ENCODE measurements around the gene ETS1.

The ETS1 gene

DNA sequence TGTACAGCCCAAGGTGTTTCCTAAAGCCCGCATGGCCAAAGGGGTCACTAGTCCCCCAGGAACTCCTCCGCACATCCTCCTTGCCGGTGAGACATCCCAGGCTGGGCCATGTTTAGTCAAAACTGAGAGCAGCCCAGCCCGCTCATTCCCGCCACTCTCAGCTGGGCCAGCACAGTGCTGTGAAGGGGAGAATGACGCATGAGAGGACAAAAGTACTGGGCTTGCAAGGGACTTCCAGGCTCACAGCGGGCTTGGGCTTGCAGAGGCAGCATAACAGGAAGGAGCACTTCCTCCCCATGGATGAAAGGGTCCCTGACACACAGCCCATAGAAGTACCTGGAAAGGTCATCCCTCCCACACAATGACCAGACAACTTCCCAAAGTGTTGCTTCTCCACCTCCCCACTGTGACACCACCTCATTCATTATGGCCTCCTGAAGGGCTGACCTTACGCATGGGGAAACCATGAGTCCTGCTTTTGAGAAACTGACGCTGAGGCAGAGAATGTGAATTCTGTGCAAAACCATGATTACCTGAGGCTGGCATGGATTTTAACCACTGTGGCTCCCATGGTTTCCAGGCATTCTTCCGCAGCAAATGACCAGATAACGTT, 19.1 kb downstream of the ETS1 start:
- DNase-seq (ENCODE audit: low read depth in 2 of 2), result no peak

DNA sequence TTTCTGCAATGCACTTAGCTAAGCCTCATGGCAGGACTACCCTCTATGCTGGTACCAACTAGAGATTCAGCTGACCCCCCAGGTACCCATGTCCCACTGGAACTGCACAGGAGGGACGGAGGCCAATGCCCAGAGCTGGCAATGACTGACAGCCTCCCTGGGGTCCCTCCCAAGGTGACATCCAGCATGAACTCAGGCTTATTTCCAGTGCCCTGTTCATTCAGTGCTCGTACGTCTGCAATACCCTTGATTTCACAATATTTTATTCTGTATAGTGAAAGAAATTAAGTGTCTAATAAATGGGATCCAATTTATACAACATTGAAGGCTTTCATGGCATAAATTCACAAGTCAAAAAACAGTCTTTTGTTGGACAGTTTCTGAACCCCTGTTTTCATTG, 20.2 kb downstream of the ETS1 start:
- no peak for DNase-seq (ENCODE audit: low read depth in 2 of 2)

DNA sequence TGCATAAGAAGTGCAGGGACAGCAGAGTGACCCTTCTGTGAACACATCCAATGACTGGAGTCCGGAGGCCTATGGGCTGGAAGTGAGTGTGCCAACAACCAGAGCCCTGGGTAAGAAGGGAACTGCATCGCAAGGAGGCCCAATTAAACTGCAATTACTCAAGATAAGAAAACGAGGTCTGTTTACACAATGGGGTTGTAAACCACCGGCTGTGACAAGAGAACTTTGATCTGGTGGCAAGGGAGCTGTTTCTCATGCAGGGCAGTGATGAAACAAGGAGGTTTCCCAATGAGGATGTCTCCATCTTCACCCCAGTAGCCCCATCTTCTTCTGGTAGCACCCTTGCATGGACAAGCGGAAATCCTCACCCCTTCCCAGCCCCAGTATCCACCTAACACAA, 21.5 kb downstream of the ETS1 start:
- no peak for DNase-seq (ENCODE audit: low read depth in 2 of 2)

DNA sequence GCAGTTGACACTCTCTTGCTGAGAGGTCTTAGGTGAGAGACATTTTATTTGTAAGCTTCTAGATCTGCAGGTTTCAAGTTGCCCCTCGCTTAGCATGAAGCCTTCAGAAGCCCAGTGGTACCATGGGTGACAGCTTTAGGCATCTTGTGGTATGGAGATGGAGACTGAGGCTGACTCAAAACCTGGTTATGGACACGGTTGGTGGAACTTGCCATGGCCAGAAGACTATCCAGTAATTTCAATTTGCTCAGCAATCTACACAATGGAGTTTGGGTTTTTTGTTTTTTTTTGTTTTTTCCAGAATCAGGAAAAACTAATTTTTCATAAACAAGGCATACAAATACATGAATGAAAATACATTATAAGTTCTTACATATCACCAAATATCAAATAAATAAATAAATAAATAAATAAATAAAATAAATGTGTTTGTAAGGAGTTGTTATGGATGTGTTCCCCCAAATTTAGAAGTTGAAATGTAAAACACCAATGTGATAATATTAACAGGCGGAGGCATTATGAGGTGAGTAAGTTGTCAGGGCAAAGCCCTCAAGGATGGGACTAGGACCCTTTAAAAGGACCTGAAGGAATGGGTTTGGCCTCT, 22.6 kb downstream of the ETS1 start:
- DNase-seq (ENCODE audit: low read depth in 2 of 2), result no peak

DNA sequence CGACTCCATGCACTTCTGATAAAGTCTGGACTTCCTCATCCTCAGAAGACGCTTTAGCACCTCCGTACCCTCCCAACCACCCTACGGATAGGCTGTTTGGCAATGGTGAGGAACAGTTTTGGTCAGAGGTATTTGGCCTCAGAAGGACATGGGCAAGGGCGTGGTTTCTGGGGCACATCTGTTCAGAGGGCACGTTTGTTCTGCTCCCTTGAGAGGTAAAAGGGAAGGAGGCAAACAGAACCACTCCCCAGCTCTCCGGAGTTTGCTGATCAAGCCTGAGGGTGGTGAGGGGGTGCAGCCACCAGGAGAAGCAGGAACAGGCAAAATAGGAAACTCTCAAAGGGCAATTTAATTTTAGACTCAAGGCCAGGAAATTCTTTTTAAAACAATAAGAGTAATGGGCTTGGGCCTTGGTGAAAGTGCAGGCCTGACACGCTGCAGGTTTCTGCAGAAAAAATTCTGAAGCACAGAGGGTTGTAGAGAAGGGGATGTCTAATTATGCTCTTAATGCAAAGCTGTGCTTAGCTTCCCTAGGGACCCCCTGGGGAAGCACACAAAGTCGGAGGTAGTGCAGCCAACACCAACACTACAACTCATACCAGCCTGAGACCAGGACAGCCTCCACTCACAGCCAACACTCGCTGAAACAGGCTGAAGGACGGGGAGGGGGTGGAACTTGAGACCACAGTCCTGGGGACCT, 23.3 kb downstream of the ETS1 start:
- DNase-seq (ENCODE audit: low read depth in 2 of 2), result no peak

DNA sequence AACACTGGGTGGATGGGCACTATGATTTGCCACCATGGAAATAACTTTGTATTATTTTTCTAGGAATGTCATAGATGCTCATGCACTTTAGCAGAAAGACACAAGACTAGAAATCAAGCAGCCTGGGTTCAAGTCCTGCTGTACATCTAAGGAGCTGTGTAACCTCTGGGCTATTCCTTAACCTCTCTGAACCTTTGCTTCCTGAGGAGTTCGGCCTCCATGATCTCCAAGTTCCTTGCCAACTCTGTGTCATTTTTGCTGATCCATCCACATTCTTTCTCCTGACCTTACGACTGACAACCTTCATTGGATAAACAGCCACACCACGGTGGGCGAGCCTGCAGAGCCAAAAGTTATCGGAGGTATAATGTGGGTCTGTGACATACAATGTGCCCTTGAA, 24.1 kb downstream of the ETS1 start:
- DNase-seq (ENCODE audit: low read depth in 2 of 2), result no peak

DNA sequence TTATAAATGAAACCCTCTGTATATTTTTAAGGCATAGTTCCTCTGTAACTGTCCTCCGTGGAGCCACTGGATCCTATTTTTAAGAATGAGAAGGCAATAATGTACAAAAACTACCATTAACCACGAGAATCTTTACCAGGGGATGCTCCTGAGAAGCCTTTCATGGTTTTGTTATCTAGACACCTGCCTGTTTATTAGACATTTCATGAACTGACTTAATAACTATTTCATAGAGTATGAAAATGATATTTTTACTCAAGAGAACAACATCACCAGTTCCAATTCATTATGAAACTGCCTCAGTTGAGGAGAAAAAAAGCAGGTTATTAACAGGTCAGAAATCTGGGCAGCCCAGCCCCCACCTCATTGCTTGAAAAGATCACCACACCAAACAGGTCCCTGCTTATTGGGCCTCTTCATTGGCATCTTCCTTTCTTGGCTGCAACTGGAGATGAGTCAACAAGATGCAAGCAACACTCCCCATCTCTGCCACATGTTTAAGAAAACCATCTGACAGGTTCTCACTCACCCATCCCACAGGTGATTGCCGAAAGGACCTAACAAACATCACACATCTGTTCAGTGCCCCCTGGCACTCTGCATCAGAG, 27.8 kb downstream of the ETS1 start:
- DNase-seq (ENCODE audit: low read depth in 2 of 2), result no peak

DNA sequence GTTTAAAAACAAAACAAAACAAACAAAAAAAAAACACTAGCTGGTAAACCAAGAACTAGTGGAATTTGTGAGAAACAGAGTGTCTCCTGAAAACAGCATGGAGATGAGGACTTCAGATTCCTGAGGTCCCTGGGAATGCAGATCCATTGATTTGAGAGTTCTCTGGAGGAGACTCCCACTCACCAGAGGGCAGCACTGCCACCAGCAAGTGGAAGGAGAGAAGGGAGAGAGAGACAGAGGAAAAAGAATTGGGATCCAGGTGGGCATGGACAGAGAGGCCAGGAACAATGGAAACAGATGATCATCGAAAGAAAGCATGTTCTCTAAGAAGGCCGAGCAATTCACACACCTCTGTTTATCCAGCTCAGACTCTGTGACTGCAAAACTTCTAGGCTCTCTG, 31.8 kb downstream of the ETS1 start:
- DNase-seq (ENCODE audit: low read depth in 2 of 2), result no peak

DNA sequence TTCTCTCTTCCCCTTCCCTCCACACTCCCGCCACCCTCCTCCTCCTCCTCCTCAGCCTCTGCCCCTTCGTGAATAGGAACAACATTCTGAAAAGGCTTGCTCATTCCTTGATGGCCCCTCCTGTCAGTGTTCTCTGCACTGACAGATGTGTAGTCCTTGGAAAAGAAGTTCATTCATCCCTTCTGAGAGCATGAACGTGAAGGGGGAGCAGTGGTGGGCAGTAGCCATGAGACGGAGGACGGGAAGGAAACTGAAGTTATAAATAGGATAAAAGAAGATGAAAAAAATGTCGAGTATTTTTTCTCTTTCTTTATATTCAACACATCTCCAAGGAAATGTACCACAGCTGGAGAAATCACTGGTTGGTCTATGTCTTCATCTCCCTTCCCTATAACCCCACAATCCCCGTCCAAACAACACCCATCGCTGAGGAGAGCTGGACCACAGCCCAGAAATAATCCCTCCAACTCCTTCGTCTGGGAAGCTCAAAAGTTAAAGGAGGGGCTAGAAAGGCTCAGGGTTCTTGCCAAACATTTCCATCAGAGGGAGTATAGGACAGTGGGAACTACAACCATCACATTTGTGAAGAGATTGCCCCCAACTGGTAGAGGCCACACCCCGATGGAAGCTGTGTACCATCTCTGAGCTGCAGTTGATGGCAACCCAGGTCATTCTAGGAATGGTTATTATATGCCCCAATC, 33.5 kb downstream of the ETS1 start:
- no peak for DNase-seq (ENCODE audit: low read depth in 2 of 2)

DNA sequence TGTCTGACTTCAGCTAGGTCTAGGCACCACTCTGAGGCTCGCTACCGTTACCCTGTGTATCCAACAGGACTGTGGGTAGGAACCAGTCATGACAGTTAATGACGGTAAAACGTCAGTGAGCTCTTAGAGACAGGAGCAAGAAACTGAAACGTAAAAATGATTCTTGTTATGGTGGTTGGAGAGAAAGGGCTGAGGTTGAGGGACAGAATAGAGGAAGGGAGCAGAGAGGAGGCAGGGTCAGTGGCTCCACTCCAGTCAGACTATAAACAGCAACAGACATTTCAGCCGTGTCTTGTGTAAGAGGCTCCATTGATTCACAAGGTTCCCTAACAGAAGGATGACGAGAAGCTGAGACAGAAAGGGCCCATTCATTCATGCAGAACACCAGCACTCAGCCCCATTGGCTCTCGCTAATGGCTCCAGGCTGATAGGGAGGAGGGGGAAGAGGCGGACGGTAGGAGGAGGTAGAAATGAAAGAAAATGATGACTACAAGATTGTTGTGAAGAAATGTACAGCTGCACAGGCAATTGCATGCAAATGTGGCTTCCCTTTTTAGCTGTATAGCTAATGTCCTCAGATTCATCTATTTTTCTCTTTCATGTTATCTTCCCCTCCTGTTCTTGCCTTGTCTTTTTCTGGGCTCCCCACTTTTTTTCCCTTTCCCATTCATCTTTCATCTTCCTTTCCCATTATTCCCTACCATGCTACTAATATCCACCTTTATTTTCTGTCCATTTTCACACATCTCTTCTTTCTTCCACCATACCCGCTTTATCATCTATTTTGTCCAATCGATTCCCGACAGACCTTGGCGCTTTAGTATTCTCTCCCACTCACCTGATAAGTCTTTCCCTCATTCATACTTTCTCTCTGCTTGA, 34.3 kb downstream of the ETS1 start:
- no peak for DNase-seq (ENCODE audit: low read depth in 2 of 2)

DNA sequence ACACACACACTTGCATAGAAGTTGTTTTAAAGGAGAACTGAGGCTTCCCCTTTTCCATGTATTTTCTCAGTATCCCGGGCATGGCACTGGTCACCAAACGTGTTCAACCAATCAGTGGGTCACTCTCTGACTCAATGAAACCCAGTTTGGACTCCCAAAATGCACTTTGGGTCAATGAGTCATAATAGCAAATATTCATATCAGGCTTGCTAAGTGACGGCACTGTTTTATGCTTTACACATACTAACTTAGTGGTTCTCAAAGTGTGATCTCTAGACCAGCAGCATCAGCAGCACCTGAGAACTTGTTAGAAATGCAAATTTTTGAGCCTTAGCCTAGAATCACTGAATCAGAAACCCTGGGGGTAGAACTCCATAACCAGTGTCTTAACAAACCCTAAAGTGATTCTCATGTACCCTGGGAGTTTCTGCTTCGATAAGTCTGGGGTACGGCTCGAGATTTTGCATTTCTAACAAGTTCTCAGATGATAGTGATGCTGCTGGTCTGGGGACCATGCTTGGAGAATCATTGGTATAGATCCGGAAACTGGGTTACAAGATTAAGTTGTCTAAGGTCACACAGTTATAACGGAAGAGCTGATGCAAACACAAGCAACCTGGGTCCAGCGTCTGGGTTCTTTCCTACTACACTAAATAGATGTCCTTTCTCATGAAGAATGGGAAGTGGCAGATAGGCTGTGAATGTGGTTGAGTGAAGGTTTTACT, 35.6 kb downstream of the ETS1 start:
- no peak for DNase-seq (ENCODE audit: low read depth in 2 of 2)

DNA sequence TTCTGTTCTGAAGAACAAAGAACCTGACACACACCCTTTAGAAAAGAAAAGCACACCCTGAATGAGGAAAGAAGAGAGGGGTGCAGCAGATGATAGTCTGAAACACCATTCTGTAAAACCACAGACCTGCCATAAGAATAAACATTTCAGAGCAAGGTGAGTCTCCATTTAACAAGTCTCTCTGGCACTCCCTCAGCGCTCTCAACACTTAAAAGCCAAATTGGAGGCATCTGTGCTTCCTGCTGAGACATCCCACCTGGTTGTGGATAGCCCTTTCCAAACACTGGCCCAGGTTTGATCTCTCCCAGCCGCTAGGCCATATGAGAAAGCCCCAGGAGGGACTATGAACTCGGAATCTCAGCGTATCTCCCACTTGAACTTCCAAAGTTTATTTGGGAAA, 36.3 kb downstream of the ETS1 start:
- no peak for DNase-seq (ENCODE audit: low read depth in 2 of 2)

DNA sequence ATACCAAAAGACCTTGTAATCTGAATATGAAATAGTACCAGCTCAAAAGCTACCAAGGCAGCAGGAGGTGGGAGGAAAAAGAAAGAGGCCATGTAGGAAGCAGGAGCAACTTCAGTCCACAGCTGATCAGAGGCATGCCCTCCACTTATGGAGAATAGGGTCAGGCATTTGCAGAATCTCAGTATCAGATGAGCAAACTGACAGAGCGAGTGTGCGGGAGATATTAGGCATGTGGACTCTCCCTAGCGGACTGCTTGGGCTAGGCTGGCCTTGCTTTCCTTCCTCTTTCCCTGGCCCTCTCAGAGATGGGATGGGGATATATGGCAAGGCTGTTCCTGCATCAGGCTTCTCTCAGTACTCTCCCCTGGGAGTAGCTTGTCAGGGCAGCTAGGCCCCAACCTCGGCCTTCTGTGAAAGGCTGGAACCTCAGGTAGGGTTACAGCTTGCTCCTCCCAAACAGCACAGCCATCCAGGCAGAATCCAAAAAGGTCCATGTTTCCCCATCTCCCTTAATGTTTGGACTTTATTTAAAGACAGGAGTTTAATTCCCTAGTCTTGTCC, 37.0 kb downstream of the ETS1 start:
- DNase-seq (ENCODE audit: low read depth in 2 of 2), result no peak

DNA sequence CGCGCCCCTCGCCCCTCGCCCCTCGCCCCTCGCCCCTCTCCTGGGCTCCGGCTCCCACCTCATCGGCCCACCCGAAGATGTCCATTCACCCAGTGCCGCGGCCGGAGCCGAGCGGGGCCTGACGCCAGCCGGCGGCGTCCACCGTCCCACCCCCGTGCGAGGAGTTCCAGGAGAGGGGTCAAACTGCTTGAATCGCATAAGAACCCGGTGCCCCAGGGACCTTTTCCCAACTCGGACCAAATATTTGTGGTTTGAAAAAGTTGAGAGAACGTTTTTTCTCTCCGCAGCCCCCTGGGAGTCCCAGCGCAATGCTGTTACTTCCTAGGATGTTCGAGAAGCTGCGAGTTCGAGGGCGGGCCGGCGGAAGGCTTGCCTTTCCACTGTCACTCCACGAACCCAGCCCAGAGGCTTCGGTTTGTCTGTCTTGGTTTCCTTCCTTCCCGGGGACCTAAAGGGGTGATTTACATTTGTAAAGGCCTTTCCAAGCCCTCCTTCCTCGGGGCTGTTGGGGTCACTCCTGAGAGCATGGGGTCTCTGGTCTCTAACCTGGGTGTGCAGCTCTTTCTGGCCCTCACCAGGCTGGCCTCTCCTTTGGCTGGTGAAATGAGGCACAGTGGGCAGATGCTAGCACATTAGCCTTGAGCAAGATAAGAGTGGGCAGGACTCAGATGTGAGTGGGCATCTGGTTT, 38.0 kb downstream of the ETS1 start:
- DNase-seq (ENCODE audit: low read depth in 2 of 2), result no peak

DNA sequence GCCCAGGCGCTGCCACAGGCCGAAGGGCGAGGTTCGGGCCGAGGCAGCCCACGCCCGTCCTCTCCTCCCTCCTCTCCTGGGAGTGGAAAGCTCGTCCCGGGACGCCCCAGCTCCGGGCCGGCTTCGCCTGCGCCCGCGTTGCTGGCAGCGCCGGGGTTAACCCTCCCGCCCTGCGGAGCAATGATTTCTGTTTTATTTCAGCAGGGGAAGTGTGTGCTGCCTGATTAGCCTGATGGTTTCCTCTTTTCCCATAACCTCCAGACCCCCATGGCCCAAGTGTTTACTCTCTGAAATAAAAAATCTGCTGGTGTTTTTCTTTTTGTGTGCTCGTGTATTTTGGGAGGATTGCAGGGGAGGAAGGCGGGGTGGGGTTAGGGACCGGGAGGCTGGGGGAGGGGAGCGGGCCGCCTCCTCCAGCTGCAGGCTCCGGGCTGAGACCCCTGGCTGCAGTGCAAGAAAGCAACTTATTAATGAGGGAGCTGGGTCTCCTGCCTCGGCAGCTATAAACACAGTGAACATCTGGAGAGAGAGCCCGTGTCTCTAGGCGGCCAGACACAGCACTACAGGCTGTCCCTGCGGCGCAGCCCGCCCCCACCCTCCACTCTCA, 38.6 kb downstream of the ETS1 start:
- no peak for DNase-seq (ENCODE audit: low read depth in 2 of 2)

DNA sequence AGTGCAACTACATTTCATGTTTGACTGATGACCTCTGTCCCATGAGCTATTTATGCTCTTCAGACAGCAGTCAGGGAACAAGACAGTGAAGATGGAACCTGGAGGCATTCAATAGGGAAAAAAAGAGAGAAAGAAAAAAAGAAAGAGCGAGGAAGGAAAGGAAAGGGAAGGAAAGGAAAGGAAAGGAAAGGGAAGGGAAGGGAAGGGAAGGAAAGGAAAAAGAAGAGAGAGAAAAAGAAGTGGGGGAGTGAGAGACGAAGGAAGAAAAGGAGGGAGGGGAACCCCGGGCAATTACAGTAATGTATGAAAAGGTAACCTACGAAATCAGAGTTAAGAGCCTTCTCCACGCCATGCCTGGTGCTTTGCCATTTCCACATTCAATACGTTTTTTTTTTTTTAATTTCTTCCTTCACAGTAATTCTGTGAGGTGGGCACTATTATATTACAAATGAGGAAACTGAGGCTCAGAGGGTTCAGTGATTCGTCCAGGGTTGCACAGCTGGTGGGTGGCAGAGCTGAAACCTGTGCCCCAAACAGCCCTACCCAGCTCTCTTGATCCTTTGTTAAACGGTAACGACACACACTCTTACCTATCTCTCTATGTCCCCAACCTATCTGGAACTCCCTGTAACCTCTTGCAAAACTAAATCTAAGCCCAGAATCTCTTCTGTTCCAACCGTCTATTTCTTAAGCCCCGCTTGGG, 39.3 kb downstream of the ETS1 start:
- DNase-seq (ENCODE audit: low read depth in 2 of 2), result no peak

DNA sequence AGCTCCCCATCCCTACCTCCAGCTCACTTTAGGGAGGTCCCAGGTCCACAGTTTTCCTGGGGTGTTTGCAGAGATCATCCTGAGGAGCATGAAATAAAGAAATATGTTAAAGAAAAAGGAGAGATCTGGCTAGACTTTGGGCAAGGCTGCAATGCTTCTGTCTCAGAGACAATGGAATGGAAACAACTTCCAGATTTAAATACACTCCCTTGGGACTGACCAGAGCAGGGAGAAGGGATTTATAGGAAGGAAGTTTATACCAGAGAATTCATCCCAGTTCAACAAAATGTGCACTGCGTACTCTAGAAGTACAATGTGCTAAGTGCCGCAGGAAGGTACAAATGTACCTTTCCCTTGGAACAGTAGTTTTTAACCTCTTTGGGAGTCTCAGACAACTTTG, 40.4 kb downstream of the ETS1 start:
- no peak for DNase-seq (ENCODE audit: low read depth in 2 of 2)

DNA sequence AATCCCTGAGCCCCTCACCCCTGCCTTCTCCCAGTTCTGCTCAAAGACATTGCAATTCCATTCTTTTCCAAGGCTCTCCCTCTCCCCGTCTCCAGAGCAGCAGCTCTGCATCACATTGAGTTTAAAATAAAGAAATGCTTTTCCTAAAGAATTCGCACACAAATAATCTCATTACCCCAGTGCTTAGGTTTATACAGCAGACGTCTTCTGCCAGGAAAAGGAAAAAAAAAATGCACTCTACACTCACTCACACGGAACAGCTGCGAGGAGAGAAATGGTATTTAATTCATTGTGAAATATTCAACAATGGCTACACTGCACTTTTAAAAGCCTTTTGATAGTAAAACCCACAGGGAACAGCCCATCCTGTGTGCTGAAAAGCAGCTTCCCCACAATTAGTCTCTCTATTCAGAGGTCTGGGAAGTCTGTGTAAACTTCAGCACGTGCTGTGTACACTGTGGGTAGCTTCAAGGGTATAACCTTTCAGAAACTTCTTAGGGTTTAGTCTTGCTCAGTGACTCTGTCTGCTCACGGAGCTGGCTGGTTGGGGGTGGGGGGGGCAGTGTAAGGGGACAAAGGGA, 42.8 kb downstream of the ETS1 start:
- no peak for DNase-seq (ENCODE audit: low read depth in 2 of 2)
